ENCODE data around the gene CHST13.

CHST13 gene

GRCh38 chr3:126542340-126543241 is 18.6 kb downstream of the CHST13 start:
- H3K36me3 ChIP-seq (ENCODE audit: insufficient read depth, low read length): no peaks in the 10 kb centered on the region
- no peaks in the 10 kb centered on the region for H3K9me3 ChIP-seq (ENCODE audit: control insufficient read depth, insufficient read depth, low read length)
- H3K4me1 ChIP-seq (ENCODE audit: insufficient read depth, low read length): 0 out of 2 replicates have a peak, but pooled peaks cover 4% of the 10 kb centered on the region
- no peak overlapping the region for H3K9ac ChIP-seq (ENCODE audit: low read depth, low read length)

- Histone ChIP-seq H3K9ac (ENCODE audit: low read depth, low read length) (no peak overlapping the region), H3K36me3 (ENCODE audit: insufficient read depth, low read length) (no peaks in the 10 kb centered on the region), H3K9me3 (ENCODE audit: control insufficient read depth, insufficient read depth, low read length) (no peaks in the 10 kb centered on the region), H3K4me1 (ENCODE audit: insufficient read depth, low read length) (peaks cover 8% of the 10 kb centered on the region)
These were observed 19.6 kb downstream of the CHST13 start for GRCh38 chr3:126543457-126544061.

DNA sequence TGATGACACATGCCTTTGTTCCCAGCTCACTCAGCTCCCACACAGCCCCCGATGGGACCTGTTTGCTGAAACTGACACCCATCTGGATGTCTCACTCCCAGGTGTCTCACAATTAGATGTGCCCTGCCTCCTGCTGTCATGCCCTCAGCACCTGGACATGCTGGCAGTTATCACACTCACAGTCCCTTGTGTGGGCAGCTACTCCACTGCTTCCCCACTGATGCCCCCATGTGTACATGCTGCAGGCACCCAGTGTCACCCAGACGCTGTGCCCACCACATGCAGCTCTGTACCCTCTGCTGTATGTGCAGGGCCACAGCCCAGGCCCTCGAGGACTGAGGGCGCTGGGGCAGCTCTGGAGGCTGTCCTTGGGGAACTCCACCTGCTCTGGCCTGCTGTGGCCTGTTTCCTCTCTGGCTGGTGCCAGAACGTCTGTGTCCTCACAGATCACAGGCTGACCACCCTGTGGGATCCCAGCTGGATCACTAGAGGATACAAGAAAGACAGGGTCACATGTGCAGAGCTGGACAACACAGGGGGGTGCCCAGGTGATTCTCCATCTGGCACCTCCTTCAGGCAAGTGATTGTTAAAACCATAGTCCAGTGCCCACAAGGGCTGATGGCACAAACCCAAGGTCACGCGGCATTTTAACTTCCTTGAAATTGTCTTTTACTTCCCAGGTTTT is 20.8 kb downstream of the CHST13 start:
- Histone ChIP-seq H3K36me3 (ENCODE audit: insufficient read depth, low read length) (no peaks in the 10 kb centered on the region), H3K9me3 (ENCODE audit: control insufficient read depth, insufficient read depth, low read length) (no peaks in the 10 kb centered on the region), H3K4me1 (ENCODE audit: insufficient read depth, low read length) (peaks cover 20% of the 10 kb centered on the region), H3K9ac (ENCODE audit: low read depth, low read length) (no peak overlapping the region)

- Histone ChIP-seq H3K9me3 (ENCODE audit: control insufficient read depth, insufficient read depth, low read length) (no peaks in the 10 kb centered on the region), H3K4me1 (ENCODE audit: insufficient read depth, low read length) (peaks cover 24% of the 10 kb centered on the region), H3K9ac (ENCODE audit: low read depth, low read length) (no peak overlapping the region), H3K36me3 (ENCODE audit: insufficient read depth, low read length) (no peaks in the 10 kb centered on the region)
These were observed 21.6 kb downstream of the CHST13 start for GRCh38 chr3:126545544-126545943.

GRCh38 chr3:126546013-126546412 is 22.1 kb downstream of the CHST13 start:
- Histone ChIP-seq H3K9ac (ENCODE audit: low read depth, low read length) (no peak overlapping the region), H3K4me1 (ENCODE audit: insufficient read depth, low read length) (peaks cover 24% of the 10 kb centered on the region)

GRCh38 chr3:126546549-126547239 is 22.7 kb downstream of the CHST13 start:
- peaks cover 24% of the 10 kb centered on the region for H3K4me1 ChIP-seq (ENCODE audit: insufficient read depth, low read length)
- no peak overlapping the region for H3K9ac ChIP-seq (ENCODE audit: low read depth, low read length)
- H3K36me3 ChIP-seq (ENCODE audit: insufficient read depth, low read length): no peaks in the 10 kb centered on the region
- H3K9me3 ChIP-seq (ENCODE audit: control insufficient read depth, insufficient read depth, low read length): no peaks in the 10 kb centered on the region

More at GRCh38 chr3:126546013-126546412, 22.1 kb downstream of the CHST13 start:
- no peaks in the 10 kb centered on the region for H3K36me3 ChIP-seq (ENCODE audit: insufficient read depth, low read length)
- no peaks in the 10 kb centered on the region for H3K9me3 ChIP-seq (ENCODE audit: control insufficient read depth, insufficient read depth, low read length)

- peaks cover 24% of the 10 kb centered on the region for H3K4me1 ChIP-seq (ENCODE audit: insufficient read depth, low read length)
- H3K9me3 ChIP-seq (ENCODE audit: control insufficient read depth, insufficient read depth, low read length): no peaks in the 10 kb centered on the region
- no peak overlapping the region for H3K9ac ChIP-seq (ENCODE audit: low read depth, low read length)
- no peaks in the 10 kb centered on the region for H3K36me3 ChIP-seq (ENCODE audit: insufficient read depth, low read length)
These were observed 23.8 kb downstream of the CHST13 start for GRCh38 chr3:126547721-126548120.

DNA sequence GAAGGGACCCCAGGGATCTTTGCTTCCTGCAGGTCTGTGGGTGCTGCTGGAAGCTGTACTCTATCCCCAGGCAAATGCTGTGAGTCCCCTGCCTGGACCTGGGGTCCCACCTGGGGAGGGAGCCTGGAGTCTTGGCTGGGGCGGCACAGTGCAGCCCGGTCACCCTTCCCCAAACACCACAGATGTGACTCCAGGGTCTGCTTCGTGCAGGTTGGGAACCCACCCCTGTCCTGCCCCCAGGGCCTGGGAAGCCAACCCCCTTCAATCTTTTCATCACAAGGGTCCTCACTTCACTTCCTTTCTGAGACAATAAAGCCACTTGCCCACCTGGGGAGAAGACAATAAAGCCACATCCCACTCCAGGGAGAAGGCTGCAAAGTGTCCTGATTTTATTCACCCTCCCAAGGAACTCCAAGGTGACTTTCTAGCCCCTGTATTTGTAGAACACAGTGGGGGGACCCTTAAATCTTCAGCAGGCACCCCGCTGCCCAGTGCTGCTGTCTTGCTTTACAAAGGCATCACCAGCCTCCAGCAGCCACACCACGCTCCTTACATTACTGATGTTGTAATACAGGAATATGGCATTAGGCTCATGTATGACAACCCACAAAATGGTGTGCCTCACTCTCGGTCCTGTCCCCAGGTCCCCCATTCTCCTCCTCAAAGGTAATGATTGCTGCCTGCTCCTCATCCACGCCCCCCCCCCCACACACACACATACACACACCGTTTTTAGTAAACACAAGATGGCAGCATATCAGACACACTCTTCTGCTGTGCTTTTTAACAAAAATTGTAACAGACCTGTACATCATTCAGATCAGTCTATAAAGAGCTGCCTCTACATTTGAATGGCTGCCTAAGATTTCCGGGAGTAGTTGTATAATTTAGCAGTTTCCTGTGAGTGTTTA is 24.9 kb downstream of the CHST13 start:
- no peaks in the 10 kb centered on the region for H3K9me3 ChIP-seq (ENCODE audit: control insufficient read depth, insufficient read depth, low read length)
- peaks cover 24% of the 10 kb centered on the region for H3K4me1 ChIP-seq (ENCODE audit: insufficient read depth, low read length)
- H3K36me3 ChIP-seq (ENCODE audit: insufficient read depth, low read length): no peaks in the 10 kb centered on the region
- no peak overlapping the region for H3K9ac ChIP-seq (ENCODE audit: low read depth, low read length)

- H3K4me1 ChIP-seq (ENCODE audit: insufficient read depth, low read length): peaks cover 24% of the 10 kb centered on the region
- no peak overlapping the region for H3K9ac ChIP-seq (ENCODE audit: low read depth, low read length)
- no peaks in the 10 kb centered on the region for H3K36me3 ChIP-seq (ENCODE audit: insufficient read depth, low read length)
- H3K9me3 ChIP-seq (ENCODE audit: control insufficient read depth, insufficient read depth, low read length): no peaks in the 10 kb centered on the region
These were observed 26.0 kb downstream of the CHST13 start for GRCh38 chr3:126549861-126550487.

DNA sequence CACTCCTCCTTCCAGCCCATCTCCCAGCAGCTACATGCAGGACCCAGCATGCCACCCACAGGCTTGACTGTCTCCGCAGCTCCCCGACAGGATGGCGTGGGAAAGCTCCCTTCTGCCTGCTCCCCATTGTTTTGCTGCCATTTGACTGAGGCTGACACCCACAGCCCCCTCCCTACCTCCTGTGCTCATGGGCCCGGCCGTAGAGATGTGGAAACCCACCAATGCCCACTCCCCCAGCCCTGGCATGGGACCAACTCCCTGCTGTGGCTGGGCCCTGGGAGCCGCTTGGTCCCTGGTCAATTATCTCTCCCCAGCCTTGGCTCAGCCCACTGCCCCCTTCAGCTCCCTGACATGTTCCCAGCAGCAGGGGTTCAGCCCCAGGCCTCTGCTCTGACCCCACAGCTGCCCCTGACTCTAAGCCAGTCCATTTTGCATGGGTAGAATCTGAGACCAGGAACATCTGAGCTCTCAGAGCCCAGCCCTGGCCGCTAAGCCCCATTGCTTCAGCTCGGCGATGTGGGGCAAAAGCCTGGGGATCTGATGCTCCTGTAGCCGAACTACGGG is 26.6 kb downstream of the CHST13 start:
- Histone ChIP-seq H3K4me1 (ENCODE audit: insufficient read depth, low read length) (peaks cover 21% of the 10 kb centered on the region), H3K36me3 (ENCODE audit: insufficient read depth, low read length) (no peaks in the 10 kb centered on the region), H3K9me3 (ENCODE audit: control insufficient read depth, insufficient read depth, low read length) (no peaks in the 10 kb centered on the region), H3K9ac (ENCODE audit: low read depth, low read length) (no peak overlapping the region)

GRCh38 chr3:126551121-126551838 is 27.3 kb downstream of the CHST13 start:
- H3K9me3 ChIP-seq (ENCODE audit: control insufficient read depth, insufficient read depth, low read length): no peaks in the 10 kb centered on the region
- H3K4me1 ChIP-seq (ENCODE audit: insufficient read depth, low read length): peaks cover 21% of the 10 kb centered on the region
- no peak overlapping the region for H3K9ac ChIP-seq (ENCODE audit: low read depth, low read length)
- no peaks in the 10 kb centered on the region for H3K36me3 ChIP-seq (ENCODE audit: insufficient read depth, low read length)

- H3K9ac ChIP-seq (ENCODE audit: low read depth, low read length): no peak overlapping the region
- H3K4me1 ChIP-seq (ENCODE audit: insufficient read depth, low read length): peaks cover 21% of the 10 kb centered on the region
- no peaks in the 10 kb centered on the region for H3K36me3 ChIP-seq (ENCODE audit: insufficient read depth, low read length)
- no peaks in the 10 kb centered on the region for H3K9me3 ChIP-seq (ENCODE audit: control insufficient read depth, insufficient read depth, low read length)
These were observed 28.1 kb downstream of the CHST13 start for GRCh38 chr3:126551839-126552687.

Measured in ES-I3 (cell line).